GM23338 (cell line): ENCODE measurements around the gene ZNF580. TPM values are rescaled to one million over a fixed set of nuclear protein-coding genes. Genes with fewer than 3 reads are reported as not detected.

Experiments
- ATAC-seq: fragments of 200-7000 bp; cut with Tn5 transposase; 3 replicates; pipeline ENCODE4 v1.9.1; 2020
- DNase-seq: peaks from one replicate; pipeline ENCODE4 v3.0.0-alpha.2; 2015; ENCODE audit warnings: low spot score
- H2AFZ ChIP-seq: fragments of 200-600 bp; sonication (generic); 2 replicates; pipeline ENCODE4 v1.8.0; 2016; ENCODE audit warnings: antibody characterized with exemption, mild to moderate bottlenecking, moderate library complexity
- H3F3A ChIP-seq: fragments of 200-600 bp; sonication (generic); replicated peaks from 2 replicates; pipeline ENCODE4 v1.8.0; 2017; ENCODE audit warnings: antibody characterized with exemption, mixed run types, low read depth
- H3K27ac ChIP-seq: fragments of 200-600 bp; sonication (generic); 2 replicates; pipeline ENCODE4 v1.6.1; 2016; ENCODE audit warnings: low read depth
- H3K27me3 ChIP-seq: fragments of 200-600 bp; sonication (generic); 2 replicates; pipeline ENCODE4 v1.8.0; 2016; ENCODE audit warnings: mild to moderate bottlenecking, mixed run types, moderate library complexity; ENCODE audit not compliant: insufficient read depth
- H3K36me3 ChIP-seq: fragments of 200-600 bp; sonication (generic); 2 replicates; pipeline ENCODE4 v1.8.0; 2016; ENCODE audit warnings: mild to moderate bottlenecking; ENCODE audit not compliant: insufficient read depth
- H3K4me1 ChIP-seq: fragments of 200-600 bp; sonication (generic); 2 replicates; pipeline ENCODE4 v1.8.0; 2016; ENCODE audit warnings: mild to moderate bottlenecking, moderate library complexity; ENCODE audit not compliant: insufficient read depth
- H3K4me2 ChIP-seq: fragments of 200-600 bp; sonication (generic); 2 replicates; pipeline ENCODE4 v1.7.1; 2017; ENCODE audit warnings: mixed run types
- H3K4me3 ChIP-seq: fragments of 200-600 bp; sonication (generic); 2 replicates; pipeline ENCODE4 v1.6.1; 2016; ENCODE audit warnings: mixed run types
- H3K79me2 ChIP-seq: fragments of 200-600 bp; sonication (generic); replicated peaks from 2 replicates; pipeline ENCODE4 v1.8.0; 2017; ENCODE audit warnings: mild to moderate bottlenecking; ENCODE audit not compliant: insufficient read depth
- H3K9me2 ChIP-seq: fragments of 200-600 bp; sonication (generic); 2 replicates; pipeline ENCODE4 v1.8.0; 2017; ENCODE audit not compliant: insufficient read depth
- H4K20me1 ChIP-seq: fragments of 200-600 bp; sonication (generic); replicated peaks from 2 replicates; pipeline ENCODE4 v1.8.0; 2017; ENCODE audit warnings: mild to moderate bottlenecking; ENCODE audit not compliant: insufficient read depth
- H3K27ac Mint-ChIP-seq: 2 replicates; pipeline ENCODE4 v1.8.0; 2020; ENCODE audit warnings: inconsistent platforms, mild to moderate bottlenecking, moderate library complexity, mixed read lengths
- H3K27me3 Mint-ChIP-seq: 3 replicates; pipeline ENCODE4 v1.8.0; 2022; ENCODE audit warnings: low read depth, mild to moderate bottlenecking, moderate library complexity, mixed read lengths, inconsistent platforms; ENCODE audit not compliant: insufficient read depth, poor library complexity
- H3K36me3 Mint-ChIP-seq: 3 replicates; pipeline ENCODE4 v1.8.0; 2021; ENCODE audit warnings: low read depth, mild to moderate bottlenecking, inconsistent platforms, moderate library complexity, mixed read lengths
- H3K4me1 Mint-ChIP-seq: 3 replicates; pipeline ENCODE4 v1.8.0; 2020; ENCODE audit warnings: mild to moderate bottlenecking, inconsistent platforms, mixed read lengths
- H3K4me3 Mint-ChIP-seq: 3 replicates; pipeline ENCODE4 v1.8.0; 2021; ENCODE audit warnings: moderate library complexity, mild to moderate bottlenecking, inconsistent platforms, mixed read lengths
- H3K9me3 Mint-ChIP-seq: 3 replicates; pipeline ENCODE4 v1.8.0; 2020; ENCODE audit warnings: moderate library complexity, mild to moderate bottlenecking, inconsistent platforms, mixed read lengths
- CREB1 ChIP-seq: fragments of 250-450 bp; sonication (Bioruptor Pico); IDR thresholded peaks from 2 replicates; pipeline ENCODE4 v1.5.0; 2020; ENCODE audit warnings: low read depth, mild to moderate bottlenecking, moderate library complexity
- ETS1 ChIP-seq: IDR thresholded peaks from 2 replicates; pipeline ENCODE4 v1.6.1; 2016; ENCODE audit warnings: antibody characterized with exemption
- EZH2 ChIP-seq: fragments of 200-600 bp; sonication (generic); IDR thresholded peaks from one replicate; pipeline ENCODE4 v1.8.0; 2017; ENCODE audit warnings: antibody characterized with exemption, mild to moderate bottlenecking, low read depth; ENCODE audit not compliant: unreplicated experiment
- EZH2phosphoT487 ChIP-seq: fragments of 200-600 bp; sonication (generic); IDR thresholded peaks from one replicate; pipeline ENCODE4 v1.8.1; 2018; ENCODE audit warnings: antibody characterized with exemption; ENCODE audit not compliant: unreplicated experiment
- JUNB ChIP-seq: IDR thresholded peaks from one replicate; pipeline ENCODE4 v1.6.1; 2016; ENCODE audit warnings: antibody characterized with exemption; ENCODE audit not compliant: unreplicated experiment
- NANOG ChIP-seq: IDR thresholded peaks from 2 replicates; pipeline ENCODE4 v1.6.1; 2016; ENCODE audit warnings: antibody characterized with exemption, borderline replicate concordance
- POLR2AphosphoS5 ChIP-seq: IDR thresholded peaks from 2 replicates; pipeline ENCODE4 v1.6.1; 2016; ENCODE audit warnings: antibody characterized with exemption, low read depth
- STAT1 ChIP-seq: IDR thresholded peaks from one replicate; pipeline ENCODE4 v1.6.1; 2016; ENCODE audit warnings: antibody characterized with exemption; ENCODE audit not compliant: unreplicated experiment
- ZNF114 ChIP-seq: fragments of 250-450 bp; sonication (Bioruptor Pico); IDR thresholded peaks from 2 replicates; pipeline ENCODE4 v1.5.0; 2020; ENCODE audit warnings: mild to moderate bottlenecking, moderate library complexity
- polyA plus RNA-seq: library from polyadenylated mRNA; unstranded; fragments of >200 nt; fragmentation: Nextera tagmentation; extraction: Ambion mirVana; gene quantifications from 2 replicates; pipeline ENCODE4 v1.2.1, GENCODE V29; 2016
- total RNA-seq: library from RNA; depleted of rRNA; stranded (reverse); fragments of >200 nt; shearing (Covaris generic); gene quantifications from 2 replicates; pipeline ENCODE4 v1.2.3, GENCODE V29; 2014
- TF ChIP-seq, protein P1 (sequence below): fragments of 250-450 bp; sonication (Bioruptor Pico); IDR thresholded peaks from 2 replicates; pipeline ENCODE4 v1.5.0; 2020; ENCODE audit warnings: mild to moderate bottlenecking, moderate library complexity
- TF ChIP-seq, protein P2 (sequence below): IDR thresholded peaks from one replicate; pipeline ENCODE4 v1.6.1; 2018; ENCODE audit warnings: antibody characterized with exemption; ENCODE audit not compliant: unreplicated experiment

ZNF580 gene
- total and polyA plus RNA-seq, 2 experiments from 2014 or later, result 18.7 to 23.6 TPM

- TF ChIP-seq, protein P1, sequence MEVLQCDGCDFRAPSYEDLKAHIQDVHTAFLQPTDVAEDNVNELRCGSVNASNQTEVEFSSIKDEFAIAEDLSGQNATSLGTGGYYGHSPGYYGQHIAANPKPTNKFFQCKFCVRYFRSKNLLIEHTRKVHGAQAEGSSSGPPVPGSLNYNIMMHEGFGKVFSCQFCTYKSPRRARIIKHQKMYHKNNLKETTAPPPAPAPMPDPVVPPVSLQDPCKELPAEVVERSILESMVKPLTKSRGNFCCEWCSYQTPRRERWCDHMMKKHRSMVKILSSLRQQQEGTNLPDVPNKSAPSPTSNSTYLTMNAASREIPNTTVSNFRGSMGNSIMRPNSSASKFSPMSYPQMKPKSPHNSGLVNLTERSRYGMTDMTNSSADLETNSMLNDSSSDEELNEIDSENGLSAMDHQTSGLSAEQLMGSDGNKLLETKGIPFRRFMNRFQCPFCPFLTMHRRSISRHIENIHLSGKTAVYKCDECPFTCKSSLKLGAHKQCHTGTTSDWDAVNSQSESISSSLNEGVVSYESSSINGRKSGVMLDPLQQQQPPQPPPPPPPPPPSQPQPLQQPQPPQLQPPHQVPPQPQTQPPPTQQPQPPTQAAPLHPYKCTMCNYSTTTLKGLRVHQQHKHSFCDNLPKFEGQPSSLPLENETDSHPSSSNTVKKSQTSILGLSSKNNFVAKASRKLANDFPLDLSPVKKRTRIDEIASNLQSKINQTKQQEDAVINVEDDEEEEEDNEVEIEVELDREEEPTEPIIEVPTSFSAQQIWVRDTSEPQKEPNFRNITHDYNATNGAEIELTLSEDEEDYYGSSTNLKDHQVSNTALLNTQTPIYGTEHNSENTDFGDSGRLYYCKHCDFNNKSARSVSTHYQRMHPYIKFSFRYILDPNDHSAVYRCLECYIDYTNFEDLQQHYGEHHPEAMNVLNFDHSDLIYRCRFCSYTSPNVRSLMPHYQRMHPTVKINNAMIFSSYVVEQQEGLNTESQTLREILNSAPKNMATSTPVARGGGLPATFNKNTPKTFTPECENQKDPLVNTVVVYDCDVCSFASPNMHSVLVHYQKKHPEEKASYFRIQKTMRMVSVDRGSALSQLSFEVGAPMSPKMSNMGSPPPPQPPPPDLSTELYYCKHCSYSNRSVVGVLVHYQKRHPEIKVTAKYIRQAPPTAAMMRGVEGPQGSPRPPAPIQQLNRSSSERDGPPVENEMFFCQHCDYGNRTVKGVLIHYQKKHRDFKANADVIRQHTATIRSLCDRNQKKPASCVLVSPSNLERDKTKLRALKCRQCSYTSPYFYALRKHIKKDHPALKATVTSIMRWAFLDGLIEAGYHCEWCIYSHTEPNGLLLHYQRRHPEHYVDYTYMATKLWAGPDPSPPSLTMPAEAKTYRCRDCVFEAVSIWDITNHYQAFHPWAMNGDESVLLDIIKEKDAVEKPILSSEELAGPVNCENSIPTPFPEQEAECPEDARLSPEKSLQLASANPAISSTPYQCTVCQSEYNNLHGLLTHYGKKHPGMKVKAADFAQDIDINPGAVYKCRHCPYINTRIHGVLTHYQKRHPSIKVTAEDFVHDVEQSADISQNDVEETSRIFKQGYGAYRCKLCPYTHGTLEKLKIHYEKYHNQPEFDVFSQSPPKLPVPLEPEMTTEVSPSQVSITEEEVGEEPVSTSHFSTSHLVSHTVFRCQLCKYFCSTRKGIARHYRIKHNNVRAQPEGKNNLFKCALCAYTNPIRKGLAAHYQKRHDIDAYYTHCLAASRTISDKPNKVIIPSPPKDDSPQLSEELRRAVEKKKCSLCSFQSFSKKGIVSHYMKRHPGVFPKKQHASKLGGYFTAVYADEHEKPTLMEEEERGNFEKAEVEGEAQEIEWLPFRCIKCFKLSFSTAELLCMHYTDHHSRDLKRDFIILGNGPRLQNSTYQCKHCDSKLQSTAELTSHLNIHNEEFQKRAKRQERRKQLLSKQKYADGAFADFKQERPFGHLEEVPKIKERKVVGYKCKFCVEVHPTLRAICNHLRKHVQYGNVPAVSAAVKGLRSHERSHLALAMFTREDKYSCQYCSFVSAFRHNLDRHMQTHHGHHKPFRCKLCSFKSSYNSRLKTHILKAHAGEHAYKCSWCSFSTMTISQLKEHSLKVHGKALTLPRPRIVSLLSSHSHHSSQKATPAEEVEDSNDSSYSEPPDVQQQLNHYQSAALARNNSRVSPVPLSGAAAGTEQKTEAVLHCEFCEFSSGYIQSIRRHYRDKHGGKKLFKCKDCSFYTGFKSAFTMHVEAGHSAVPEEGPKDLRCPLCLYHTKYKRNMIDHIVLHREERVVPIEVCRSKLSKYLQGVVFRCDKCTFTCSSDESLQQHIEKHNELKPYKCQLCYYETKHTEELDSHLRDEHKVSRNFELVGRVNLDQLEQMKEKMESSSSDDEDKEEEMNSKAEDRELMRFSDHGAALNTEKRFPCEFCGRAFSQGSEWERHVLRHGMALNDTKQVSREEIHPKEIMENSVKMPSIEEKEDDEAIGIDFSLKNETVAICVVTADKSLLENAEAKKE (CRISPR knock-in tag), result no peak
- TF ChIP-seq NANOG (no peak), POLR2AphosphoS5 (no peak), CREB1 (CRISPR knock-in tag) (no peak), JUNB (no peak), EZH2phosphoT487 (no peak), ZNF114 (CRISPR knock-in tag) (no peak)
These were observed 36.2 kb downstream of the ZNF580 start (continued) for GRCh38 chr19:55676889-55677505.

DNA sequence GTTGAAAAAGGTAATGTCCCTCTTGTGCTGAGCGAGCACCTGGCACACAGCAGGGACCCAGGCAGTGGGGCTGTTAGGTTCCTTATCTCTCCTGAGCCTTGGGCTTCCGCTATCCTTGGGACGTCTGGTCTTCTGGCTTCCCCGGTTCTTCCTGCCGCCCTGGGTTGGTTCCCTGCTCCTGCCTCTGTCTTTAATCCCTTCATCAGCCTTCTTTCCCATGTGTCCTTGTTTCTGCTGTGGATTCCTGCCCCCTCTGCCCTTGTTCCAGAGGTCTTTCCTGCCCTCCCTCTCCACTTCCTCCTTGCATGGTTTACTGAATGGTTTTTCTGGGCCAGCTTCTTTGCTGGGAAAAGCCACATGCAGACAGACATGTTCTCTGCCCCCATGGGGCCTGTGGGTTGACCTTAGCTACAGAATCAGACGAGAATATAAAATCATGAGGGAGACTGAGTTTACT, 36.8 kb downstream of the ZNF580 start:
- DNase-seq (no peak), ATAC-seq (no peak)
- H3K79me2 ChIP-seq, result peaks cover 60% of the 10 kb centered on the region
- H4K20me1 ChIP-seq, result peaks cover 46% of the 10 kb centered on the region
- no peak overlapping the region for H2AFZ ChIP-seq
- peaks cover 4% of the 10 kb centered on the region; the same call in 2 of the 3 replicates for H3K9me3 Mint-ChIP-seq
- TF ChIP-seq EZH2 (no peak), STAT1 (no peak), CREB1 (CRISPR knock-in tag) (no peak), ETS1 (no peak)
- TF ChIP-seq, protein P2, sequence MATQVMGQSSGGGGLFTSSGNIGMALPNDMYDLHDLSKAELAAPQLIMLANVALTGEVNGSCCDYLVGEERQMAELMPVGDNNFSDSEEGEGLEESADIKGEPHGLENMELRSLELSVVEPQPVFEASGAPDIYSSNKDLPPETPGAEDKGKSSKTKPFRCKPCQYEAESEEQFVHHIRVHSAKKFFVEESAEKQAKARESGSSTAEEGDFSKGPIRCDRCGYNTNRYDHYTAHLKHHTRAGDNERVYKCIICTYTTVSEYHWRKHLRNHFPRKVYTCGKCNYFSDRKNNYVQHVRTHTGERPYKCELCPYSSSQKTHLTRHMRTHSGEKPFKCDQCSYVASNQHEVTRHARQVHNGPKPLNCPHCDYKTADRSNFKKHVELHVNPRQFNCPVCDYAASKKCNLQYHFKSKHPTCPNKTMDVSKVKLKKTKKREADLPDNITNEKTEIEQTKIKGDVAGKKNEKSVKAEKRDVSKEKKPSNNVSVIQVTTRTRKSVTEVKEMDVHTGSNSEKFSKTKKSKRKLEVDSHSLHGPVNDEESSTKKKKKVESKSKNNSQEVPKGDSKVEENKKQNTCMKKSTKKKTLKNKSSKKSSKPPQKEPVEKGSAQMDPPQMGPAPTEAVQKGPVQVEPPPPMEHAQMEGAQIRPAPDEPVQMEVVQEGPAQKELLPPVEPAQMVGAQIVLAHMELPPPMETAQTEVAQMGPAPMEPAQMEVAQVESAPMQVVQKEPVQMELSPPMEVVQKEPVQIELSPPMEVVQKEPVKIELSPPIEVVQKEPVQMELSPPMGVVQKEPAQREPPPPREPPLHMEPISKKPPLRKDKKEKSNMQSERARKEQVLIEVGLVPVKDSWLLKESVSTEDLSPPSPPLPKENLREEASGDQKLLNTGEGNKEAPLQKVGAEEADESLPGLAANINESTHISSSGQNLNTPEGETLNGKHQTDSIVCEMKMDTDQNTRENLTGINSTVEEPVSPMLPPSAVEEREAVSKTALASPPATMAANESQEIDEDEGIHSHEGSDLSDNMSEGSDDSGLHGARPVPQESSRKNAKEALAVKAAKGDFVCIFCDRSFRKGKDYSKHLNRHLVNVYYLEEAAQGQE, result no peak
- peaks cover 20% of the 10 kb centered on the region for H3K4me1 Mint-ChIP-seq
- no peak overlapping the region for H3K4me2 ChIP-seq
- H3K36me3 ChIP-seq, result peaks cover 8% of the 10 kb centered on the region; the same call in 1 of the 2 replicates
- H3K4me1 ChIP-seq, result peaks cover 24% of the 10 kb centered on the region
- no peak overlapping the region for H3K4me3 ChIP-seq
- peaks cover 44% of the 10 kb centered on the region for H3K36me3 Mint-ChIP-seq
- no peak overlapping the region for H3K27ac ChIP-seq
- H3K27me3 Mint-ChIP-seq, result peaks cover 15% of the 10 kb centered on the region
- no peak overlapping the region for H3K27ac Mint-ChIP-seq
- H3K9me2 ChIP-seq, result no peaks in the 10 kb centered on the region
- no peak overlapping the region for H3K4me3 Mint-ChIP-seq
- H3F3A ChIP-seq, result peaks cover 21% of the 10 kb centered on the region; the same call in 1 of the 2 replicates
- no peaks in the 10 kb centered on the region for H3K27me3 ChIP-seq
